Smooth muscle cell (in vitro differentiated cells): ENCODE data around the gene MOGAT3. TPM values are rescaled to one million over a fixed set of nuclear protein-coding genes. Genes with fewer than 3 reads are reported as not detected.

Experiments used
- DNase-seq: peaks from one replicate; lab custom pipeline; 2025; ENCODE audit not compliant: unreplicated experiment; lab: John Stamatoyannopoulos, UW
- H2AFZ ChIP-seq: fragments of 200-600 bp; sonication (generic); 2 replicates; pipeline ENCODE4 v1.6.0; 2016; ENCODE audit warnings: antibody characterized with exemption, low read depth, mild to moderate bottlenecking
- H3F3A ChIP-seq: fragments of 200-600 bp; sonication (generic); 2 replicates; pipeline ENCODE4 v1.6.0; 2017; ENCODE audit warnings: antibody characterized with exemption, low read depth
- H3K27ac ChIP-seq: fragments of 200-600 bp; sonication (generic); 2 replicates; pipeline ENCODE4 v1.5.1; 2016; ENCODE audit warnings: low read depth, mild to moderate bottlenecking
- H3K27me3 ChIP-seq: fragments of 200-600 bp; sonication (generic); 2 replicates; pipeline ENCODE4 v1.6.1; 2016; ENCODE audit warnings: low read depth, mild to moderate bottlenecking
- H3K36me3 ChIP-seq: fragments of 200-600 bp; sonication (generic); 2 replicates; pipeline ENCODE4 v1.5.1; 2016; ENCODE audit warnings: low read depth
- H3K4me1 ChIP-seq: fragments of 200-600 bp; sonication (generic); 2 replicates; pipeline ENCODE4 v1.5.1; 2016; ENCODE audit warnings: low read depth
- H3K4me2 ChIP-seq: fragments of 200-600 bp; sonication (generic); 2 replicates; pipeline ENCODE4 v1.6.0; 2016; ENCODE audit warnings: mild to moderate bottlenecking
- H3K4me3 ChIP-seq: fragments of 200-600 bp; sonication (generic); 2 replicates; pipeline ENCODE4 v1.5.1; 2016; ENCODE audit warnings: mild to moderate bottlenecking
- H3K79me2 ChIP-seq: fragments of 200-600 bp; sonication (generic); 2 replicates; pipeline ENCODE4 v1.6.0; 2016; ENCODE audit warnings: low read depth, mild to moderate bottlenecking
- H3K9ac ChIP-seq: fragments of 200-600 bp; sonication (generic); 2 replicates; pipeline ENCODE4 v1.6.0; 2016; ENCODE audit warnings: low read depth
- H3K9me3 ChIP-seq: fragments of 200-600 bp; sonication (generic); replicated peaks from 2 replicates; pipeline ENCODE4 v1.5.1; 2016; ENCODE audit warnings: low read depth
- H4K20me1 ChIP-seq: fragments of 200-600 bp; sonication (generic); 2 replicates; pipeline ENCODE4 v1.6.0; 2016; ENCODE audit warnings: low read depth
- CTCF ChIP-seq: fragments of 200-600 bp; sonication (generic); IDR thresholded peaks from 2 replicates; pipeline ENCODE4 v1.5.1; 2017; ENCODE audit warnings: borderline replicate concordance, mild to moderate bottlenecking, antibody characterized with exemption; ENCODE audit not compliant: insufficient read depth, poor library complexity, severe bottlenecking
- WGBS: methylation state at CpG from one replicate; pipeline ENCODE4 v1.1.7; 2016; ENCODE audit warnings: low lambda C conversion rate; 5-methylcytosine and 5-hydroxymethylcytosine counted together
- polyA plus RNA-seq: library from polyadenylated mRNA; unstranded; fragments of >200 nt; fragmentation: Nextera tagmentation; extraction: Ambion mirVana; gene quantifications from 2 replicates; pipeline ENCODE4 v1.2.1, GENCODE V29; 2016
- total RNA-seq: library from RNA; depleted of rRNA; stranded (reverse); fragments of >200 nt; gene quantifications from 2 replicates; pipeline ENCODE4 v1.2.3, GENCODE V29; 2014

MOGAT3 gene
- total and polyA plus RNA-seq, 2 experiments from 2014 or later, result not detected

- Histone ChIP-seq H3K4me3 (no peak overlapping the region), H3F3A (peaks cover 7% of the 10 kb centered on the region), H3K4me2 (no peak overlapping the region)
These were observed 33.2 kb upstream of the MOGAT3 start for GRCh38 chr7:101233907-101234547.

GRCh38 chr7:101232141-101232850, 31.5 kb upstream of the MOGAT3 start:
- TF ChIP-seq CTCF, result no peak
- Histone ChIP-seq H3K27ac (peak overlapping the region; percentile 64), H3K4me2 (peak overlapping the region; percentile 95), H3F3A (peaks cover 7% of the 10 kb centered on the region), H2AFZ (no peak overlapping the region), H3K27me3 (no peaks in the 10 kb centered on the region), H3K4me1 (no peaks in the 10 kb centered on the region), H3K79me2 (no peaks in the 10 kb centered on the region), H3K36me3 (no peaks in the 10 kb centered on the region), H3K9ac (peak overlapping the region; percentile 35), H3K9me3 (no peaks in the 10 kb centered on the region), H3K4me3 (peak overlapping the region; percentile 55), H4K20me1 (peaks cover 6% of the 10 kb centered on the region)
- WGBS, result 4% methylated on average over 41 of the region's 52 CpGs
- DNase-seq, result peak; percentile 6

More at GRCh38 chr7:101233907-101234547, 33.2 kb upstream of the MOGAT3 start:
- Histone ChIP-seq H3K27ac (no peak overlapping the region), H3K27me3 (no peaks in the 10 kb centered on the region), H3K9ac (no peak overlapping the region), H3K4me1 (no peaks in the 10 kb centered on the region), H3K79me2 (no peaks in the 10 kb centered on the region), H3K36me3 (no peaks in the 10 kb centered on the region), H2AFZ (no peak overlapping the region), H4K20me1 (peaks cover 6% of the 10 kb centered on the region), H3K9me3 (no peaks in the 10 kb centered on the region)
- no peak for TF ChIP-seq CTCF
- WGBS, result 87% methylated on average over 18 of the region's 21 CpGs
- DNase-seq, result no peak

- peak overlapping the region; percentile 95 for H3K4me2 ChIP-seq
- 60% methylated on average over 7 of the region's 7 CpGs for WGBS
These were observed 30.8 kb upstream of the MOGAT3 start for GRCh38 chr7:101231644-101232043.

More at GRCh38 chr7:101231644-101232043, 30.8 kb upstream of the MOGAT3 start:
- H3K27me3 ChIP-seq, result no peaks in the 10 kb centered on the region
- no peak for DNase-seq
- no peak overlapping the region for H2AFZ ChIP-seq
- no peak overlapping the region for H3K9ac ChIP-seq
- no peaks in the 10 kb centered on the region for H3K79me2 ChIP-seq
- H3K36me3 ChIP-seq, result no peaks in the 10 kb centered on the region
- H3K4me1 ChIP-seq, result no peaks in the 10 kb centered on the region
- no peaks in the 10 kb centered on the region for H3K9me3 ChIP-seq
- no peak for TF ChIP-seq CTCF
- peaks cover 7% of the 10 kb centered on the region for H3F3A ChIP-seq
- peak overlapping the region; percentile 55 for H3K4me3 ChIP-seq
- peak overlapping the region; percentile 64 for H3K27ac ChIP-seq
- H4K20me1 ChIP-seq, result peaks cover 6% of the 10 kb centered on the region
